Peyer's patch (tissue), 4 donors: ENCODE data around the gene NUDT10. TPM values are rescaled to one million over a fixed set of nuclear protein-coding genes. Genes with fewer than 3 reads are reported as not detected.

Experiments
- DNase-seq, 3 donors: peaks; one replicate each; pipeline ENCODE4 v3.0.0-alpha.2; 2017 to 2019
- H3K27ac ChIP-seq, 4 donors: fragments of 200-600 bp; sonication (generic); one replicate each; pipeline ENCODE4 v1.5.1; 2016 to 2019
- H3K27me3 ChIP-seq, 2 donors: fragments of 200-600 bp; sonication (generic); one replicate each; pipeline ENCODE4 v1.5.1; 2019
- H3K36me3 ChIP-seq, 3 donors: fragments of 200-600 bp; sonication (generic); one replicate each; pipeline ENCODE4 v1.5.1; 2016 to 2019
- H3K4me1 ChIP-seq, 4 donors: fragments of 200-600 bp; sonication (generic); one replicate each; pipeline ENCODE4 v1.5.1; 2016 to 2019
- H3K4me3 ChIP-seq, 4 donors: fragments of 200-600 bp; sonication (generic); 1 replicate in 3 of 4; 2 replicates in 1 of 4; pipeline ENCODE4 v1.5.1; 2016 to 2019; ENCODE audit warnings: mild to moderate bottlenecking in 1 of 4
- H3K9me3 ChIP-seq, 4 donors: fragments of 200-600 bp; sonication (generic); one replicate each; pipeline ENCODE4 v1.5.1; 2016 to 2019; ENCODE audit warnings: mild to moderate bottlenecking in 1 of 4
- CTCF ChIP-seq, 6 experiments: fragments of 450-650 bp in 4 of 6; fragments of 200-600 bp in 2 of 6; sonication (generic) in 1 of 6; IDR thresholded peaks; one replicate each; pipeline ENCODE4 v1.5.1; 2017 to 2019; ENCODE audit warnings: antibody characterized with exemption in 6 of 6, mild to moderate bottlenecking in 3 of 6, moderate library complexity in 1 of 6
- POLR2A ChIP-seq, 2 donors: fragments of 450-650 bp; IDR thresholded peaks; one replicate each; pipeline ENCODE4 v1.5.1; 2017; ENCODE audit warnings: antibody characterized with exemption in 2 of 2, mild to moderate bottlenecking in 2 of 2, moderate library complexity in 2 of 2
- total RNA-seq, 4 donors: library from RNA; depleted of rRNA; stranded (reverse); fragments of >200 nt; gene quantifications; one replicate each; pipeline ENCODE4 v1.1.0, GENCODE V29; 2016

The NUDT10 gene
- total RNA-seq, 4 donors from 2014 or later: 0.88 TPM; not detected in 3

GRCh38 chrX:51336584-51336983, 4.0 kb downstream of the NUDT10 start:
- no peaks in the 10 kb centered on the region for H3K27me3 ChIP-seq
- peak in 1 of 3 donors; percentile 20 for DNase-seq

GRCh38 chrX:51361251-51361650, 28.6 kb downstream of the NUDT10 start:
- Histone ChIP-seq H3K4me3 (no peak overlapping the region), H3K27me3 (no peaks in the 10 kb centered on the region), H3K27ac (no peak overlapping the region), H3K36me3 (no peaks in the 10 kb centered on the region), H3K9me3 (no peaks in the 10 kb centered on the region), H3K4me1 (no peaks in the 10 kb centered on the region)
- no peak for TF ChIP-seq POLR2A (IDR thresholded peaks at IDR 0.05)
- no peak for TF ChIP-seq CTCF (IDR thresholded peaks at IDR 0.05)
- DNase-seq: no peak

More at GRCh38 chrX:51336584-51336983, 4.0 kb downstream of the NUDT10 start:
- Histone ChIP-seq H3K36me3 (no peaks in the 10 kb centered on the region), H3K4me1 (no peaks in the 10 kb centered on the region), H3K9me3 (no peaks in the 10 kb centered on the region), H3K27ac (no peak overlapping the region), H3K4me3 (no peak overlapping the region)
- TF ChIP-seq CTCF (IDR thresholded peaks at IDR 0.05): peak in 5 of 6 experiments; percentile 8 to 44 (median 26)
- no peak for TF ChIP-seq POLR2A (IDR thresholded peaks at IDR 0.05)

GRCh38 chrX:51376672-51377071, 44.0 kb downstream of the NUDT10 start:
- Histone ChIP-seq H3K36me3 (no peaks in the 10 kb centered on the region), H3K4me1 (no peaks in the 10 kb centered on the region), H3K27ac (no peak overlapping the region), H3K9me3 (no peaks in the 10 kb centered on the region), H3K27me3 (no peaks in the 10 kb centered on the region), H3K4me3 (no peak overlapping the region)
- no peak for TF ChIP-seq CTCF (IDR thresholded peaks at IDR 0.05)
- no peak for DNase-seq

Other genes with a start within 250 kb of the NUDT10 start
- gene NUDT11, start 163.8 kb downstream of the NUDT10 start, total RNA-seq: under 1 TPM in 1 of 4 donors, not detected in 3; 0.35 TPM